Esophagus muscularis mucosa (tissue), 4 donors: ENCODE data around the gene MAP6. TPM values are rescaled to one million over a fixed set of nuclear protein-coding genes. Genes with fewer than 3 reads are reported as not detected.
"Not testable (repeated sequence)": the region's sequence is repeated elsewhere in the genome, so short reads cannot be mapped to it uniquely, and the experiment has no call there.

ENCODE experiments used
- DNase-seq: peaks from one replicate; pipeline ENCODE4 v3.0.0-alpha.2; 2017; ENCODE audit errors: extremely low spot score
- H3K27ac ChIP-seq, 4 donors: fragments of 200-600 bp; sonication (generic); replicated peaks in 1 of 4; 1 replicate in 3 of 4; 2 replicates in 1 of 4; pipeline ENCODE4 v1.5.1; 2016 to 2019; ENCODE audit warnings: mild to moderate bottlenecking in 1 of 4
- H3K27me3 ChIP-seq, 4 donors: fragments of 200-600 bp; sonication (generic); one replicate each; pipeline versions ENCODE4 v1.5.1 to v1.6.0; 2016 to 2019
- H3K36me3 ChIP-seq, 4 donors: fragments of 200-600 bp; sonication (generic); one replicate each; pipeline ENCODE4 v1.5.1; 2016 to 2019
- H3K4me1 ChIP-seq, 4 donors: fragments of 200-600 bp; sonication (generic); one replicate each; pipeline ENCODE4 v1.5.1; 2016 to 2019
- H3K4me3 ChIP-seq, 4 donors: fragments of 200-600 bp; sonication (generic); 1 replicate in 2 of 4; 2 replicates in 2 of 4; pipeline ENCODE4 v1.5.1; 2016 to 2019; ENCODE audit warnings: mild to moderate bottlenecking in 4 of 4, moderate library complexity in 1 of 4
- H3K9me3 ChIP-seq, 4 donors: fragments of 200-600 bp; sonication (generic); 1 replicate in 3 of 4; 2 replicates in 1 of 4; pipeline ENCODE4 v1.5.1; 2016 to 2019
- EP300 ChIP-seq: sonication (generic); formaldehyde crosslinking; IDR thresholded peaks from one replicate; pipeline ENCODE4 v1.6.1; 2017; ENCODE audit warnings: antibody characterized with exemption
- POLR2A ChIP-seq: fragments of 450-650 bp; IDR thresholded peaks from one replicate; pipeline ENCODE4 v1.6.1; 2017; ENCODE audit warnings: antibody characterized with exemption, moderate library complexity, mild to moderate bottlenecking, low read depth
- POLR2AphosphoS5 ChIP-seq, 2 donors: sonication (generic); formaldehyde crosslinking; IDR thresholded peaks; one replicate each; pipeline ENCODE4 v1.6.1; 2017; ENCODE audit warnings: antibody characterized with exemption in 2 of 2
- WGBS: methylation state at CpG from one replicate; pipeline ENCODE4 v1.1.5; 2018; 5-methylcytosine and 5-hydroxymethylcytosine counted together
- intact Hi-C: fragments of 100-400 bp; cut with DNase I; formaldehyde crosslinking; loops from one replicate; pipeline ENCODE4 v1.15.1; 2023
- total RNA-seq, 4 donors: library from RNA; depleted of rRNA; stranded (reverse); fragments of >200 nt; gene quantifications; one replicate each; pipeline versions ENCODE4 v1.1.0 to v1.2.1, GENCODE V29; 2016
- TF ChIP-seq, protein P1 (sequence below), 3 experiments: fragments of 200-600 bp in 2 of 3; fragments of 450-650 bp in 1 of 3; sonication (generic) in 2 of 3; IDR thresholded peaks; one replicate each; pipeline ENCODE4 v1.5.1; 2017 to 2019; ENCODE audit warnings: antibody characterized with exemption in 3 of 3, mild to moderate bottlenecking in 2 of 3, moderate library complexity in 1 of 3

MAP6 gene
- total RNA-seq, 4 donors from 2014 or later: 20.7 to 43.8 (median 30.5) TPM

DNA sequence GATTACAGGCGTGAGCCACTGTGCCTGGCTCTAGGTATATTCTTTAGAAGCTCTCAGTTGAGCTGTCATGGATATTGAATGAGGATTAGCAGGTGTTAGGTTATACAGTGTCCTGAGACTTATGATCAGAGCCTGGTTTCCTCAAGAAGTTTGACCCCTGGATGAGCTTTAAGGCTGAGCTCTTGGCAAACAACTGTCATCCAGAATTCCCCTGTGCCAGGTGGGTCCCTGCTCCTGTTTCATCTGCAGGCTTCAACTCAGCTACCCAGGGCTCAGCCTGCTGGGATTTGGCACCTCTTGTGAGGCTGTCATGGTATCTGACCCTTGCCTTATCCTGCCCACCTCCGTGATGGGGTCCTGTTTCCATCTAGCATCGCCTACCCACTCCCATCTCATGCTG, 82.4 kb downstream of the MAP6 start:
- no peaks in the 10 kb centered on the region for H3K36me3 ChIP-seq
- WGBS: 97% methylated on average over 3 of the region's 3 CpGs
- no peak overlapping the region for H3K4me3 ChIP-seq
- DNase-seq: no peak
- H3K27me3 ChIP-seq: no peaks in the 10 kb centered on the region
- intact Hi-C loops: no loop called here
- TF ChIP-seq POLR2AphosphoS5 (IDR thresholded peaks at IDR 0.05) (no peak), POLR2A (no peak), EP300 (no peak)
- TF ChIP-seq, protein P1, sequence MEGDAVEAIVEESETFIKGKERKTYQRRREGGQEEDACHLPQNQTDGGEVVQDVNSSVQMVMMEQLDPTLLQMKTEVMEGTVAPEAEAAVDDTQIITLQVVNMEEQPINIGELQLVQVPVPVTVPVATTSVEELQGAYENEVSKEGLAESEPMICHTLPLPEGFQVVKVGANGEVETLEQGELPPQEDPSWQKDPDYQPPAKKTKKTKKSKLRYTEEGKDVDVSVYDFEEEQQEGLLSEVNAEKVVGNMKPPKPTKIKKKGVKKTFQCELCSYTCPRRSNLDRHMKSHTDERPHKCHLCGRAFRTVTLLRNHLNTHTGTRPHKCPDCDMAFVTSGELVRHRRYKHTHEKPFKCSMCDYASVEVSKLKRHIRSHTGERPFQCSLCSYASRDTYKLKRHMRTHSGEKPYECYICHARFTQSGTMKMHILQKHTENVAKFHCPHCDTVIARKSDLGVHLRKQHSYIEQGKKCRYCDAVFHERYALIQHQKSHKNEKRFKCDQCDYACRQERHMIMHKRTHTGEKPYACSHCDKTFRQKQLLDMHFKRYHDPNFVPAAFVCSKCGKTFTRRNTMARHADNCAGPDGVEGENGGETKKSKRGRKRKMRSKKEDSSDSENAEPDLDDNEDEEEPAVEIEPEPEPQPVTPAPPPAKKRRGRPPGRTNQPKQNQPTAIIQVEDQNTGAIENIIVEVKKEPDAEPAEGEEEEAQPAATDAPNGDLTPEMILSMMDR (IDR thresholded peaks at IDR 0.05): no peak
- H3K9me3 ChIP-seq: no peaks in the 10 kb centered on the region
- H3K4me1 ChIP-seq: peaks cover 19 to 33% (median 26%) of the 10 kb centered on the region in 4 donors
- H3K27ac ChIP-seq: no peak overlapping the region

DNA sequence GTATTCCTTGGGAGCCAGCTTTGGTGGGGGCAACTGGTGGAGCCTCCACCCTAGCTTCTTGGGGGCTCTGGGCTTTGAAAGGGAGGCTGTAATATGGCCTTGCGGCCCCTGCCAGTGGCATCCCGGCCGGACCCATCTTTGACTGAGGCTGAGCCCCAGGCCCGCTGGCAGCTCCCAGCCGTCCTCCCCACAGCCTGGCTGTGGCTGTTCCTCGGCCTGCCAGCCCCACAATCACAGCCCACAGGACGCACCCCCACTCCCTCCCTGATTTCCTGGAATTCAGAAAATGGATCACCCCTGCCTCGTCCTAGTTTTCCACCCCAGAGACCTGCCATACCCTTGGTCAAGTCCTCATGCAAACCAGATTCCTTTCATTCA, 83.6 kb downstream of the MAP6 start:
- H3K27ac ChIP-seq: peak overlapping the region in 3 of 4 donors; percentile 92 to 98 (median 98)

DNA sequence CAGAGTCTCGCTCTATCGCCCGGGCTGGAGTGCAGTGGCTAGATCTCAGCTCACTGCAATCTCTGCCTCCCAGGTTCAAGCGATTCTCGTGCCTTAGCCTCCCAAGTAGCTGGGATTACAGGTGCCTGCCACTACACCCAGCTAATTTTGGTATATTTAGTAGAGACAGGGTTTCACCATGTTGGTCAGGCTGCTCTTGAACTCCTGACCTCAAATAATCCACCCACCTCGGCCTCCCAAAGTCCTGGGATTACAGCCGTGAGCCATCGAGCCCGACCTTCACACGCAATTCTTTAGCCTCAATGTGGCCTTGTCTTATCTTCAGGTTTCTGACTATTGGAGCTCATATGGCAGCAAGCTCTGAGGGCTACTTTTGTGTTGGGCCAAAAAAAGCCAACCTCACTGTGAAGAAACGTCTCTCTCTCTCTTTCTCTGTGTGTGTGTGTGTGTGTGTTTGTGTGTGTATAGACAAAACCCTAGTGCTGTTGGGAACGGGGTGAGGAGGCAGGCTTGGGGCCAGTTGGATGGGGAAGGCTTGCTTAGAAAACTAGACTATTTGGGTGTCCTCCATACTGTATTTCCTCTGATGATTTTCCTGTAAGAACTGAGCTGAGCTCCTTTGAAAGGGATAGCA, 84.1 kb downstream of the MAP6 start:
- 83% methylated on average over 12 of the region's 12 CpGs for WGBS
- peaks cover 19 to 33% (median 26%) of the 10 kb centered on the region in 4 donors for H3K4me1 ChIP-seq
- not testable (repeated sequence) for DNase-seq, H3K36me3 ChIP-seq, H3K4me3 ChIP-seq, H3K27me3 ChIP-seq, H3K9me3 ChIP-seq
- peak overlapping the region; percentile 92 to 98 (median 98) for H3K27ac ChIP-seq
- intact Hi-C loops: loop anchor here (2.0 kb wide), 1 partner anchor 84 kb away; the partner anchor contains the start of gene MAP6

More for the DNA sequence above, 83.6 kb downstream of the MAP6 start:
- DNase-seq: no peak
- Histone ChIP-seq H3K27me3 (no peaks in the 10 kb centered on the region), H3K4me1 (peaks cover 19 to 33% (median 26%) of the 10 kb centered on the region in 4 donors), H3K4me3 (no peak overlapping the region), H3K36me3 (no peaks in the 10 kb centered on the region), H3K9me3 (no peaks in the 10 kb centered on the region)
- no peak for TF ChIP-seq POLR2AphosphoS5 (IDR thresholded peaks at IDR 0.05)
- TF ChIP-seq, protein P1 (IDR thresholded peaks at IDR 0.05): no peak
- TF ChIP-seq POLR2A: no peak
- TF ChIP-seq EP300: no peak
- WGBS: 74% methylated on average over 8 of the region's 8 CpGs
- intact Hi-C loops: loop anchor here (2.0 kb wide), 1 partner anchor 84 kb away; the partner anchor contains the start of gene MAP6

DNA sequence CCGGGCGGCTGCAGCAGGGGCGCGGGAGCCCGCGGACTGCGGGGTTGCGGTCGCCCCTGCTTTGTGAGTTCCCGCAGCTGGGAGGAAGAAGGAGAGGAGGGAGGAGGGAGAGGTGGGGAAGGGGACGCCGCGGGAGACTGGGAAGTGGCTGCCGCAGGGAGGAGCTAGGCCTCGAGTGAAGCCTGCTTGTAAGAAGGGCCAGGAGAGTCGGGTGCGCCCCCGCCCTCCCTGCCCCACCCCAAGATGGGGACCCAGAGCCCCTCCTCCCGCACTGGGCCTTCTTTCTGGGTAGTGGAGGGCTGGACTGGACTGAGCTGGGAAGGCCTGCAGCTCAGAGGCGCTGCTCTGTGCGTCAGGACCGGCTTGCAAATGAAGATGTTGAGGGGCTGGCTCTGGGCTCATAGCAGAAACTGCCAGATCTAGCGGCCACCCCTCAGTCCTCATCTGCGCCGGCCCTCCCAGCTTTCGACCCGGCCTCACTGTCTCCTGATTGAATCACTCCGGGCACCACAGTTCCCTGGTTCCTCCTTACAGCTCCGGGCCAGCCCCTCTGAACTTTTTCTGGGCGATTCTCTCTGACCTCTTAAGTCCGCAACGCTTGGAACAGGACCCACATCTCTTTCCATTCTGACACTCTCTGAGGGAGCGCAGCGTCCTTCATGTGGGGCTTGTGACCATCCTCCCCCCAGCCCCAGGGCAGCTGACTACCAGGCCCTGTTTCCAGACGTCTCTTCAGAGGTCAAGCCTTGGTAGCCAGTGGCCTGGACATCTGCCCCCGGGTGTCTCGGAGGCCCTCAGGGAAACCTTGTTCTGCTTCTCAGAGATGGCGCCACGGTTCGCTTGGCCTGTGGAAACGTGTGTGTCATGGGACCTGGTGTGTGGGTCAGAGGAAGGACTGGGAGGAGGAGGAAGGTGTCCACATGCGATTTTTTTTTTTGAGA, 84.8 kb downstream of the MAP6 start:
- intact Hi-C loops: loop anchor here (2.0 kb wide), 1 partner anchor 85 kb away; the partner anchor contains the start of gene MAP6
- peak overlapping the region; percentile 69 to 84 (median 80) for H3K4me3 ChIP-seq
- no peaks in the 10 kb centered on the region for H3K36me3 ChIP-seq
- DNase-seq: no peak
- no peaks in the 10 kb centered on the region for H3K9me3 ChIP-seq
- TF ChIP-seq, protein P1 (IDR thresholded peaks at IDR 0.05): peak in 1 of 3 experiments; percentile 6
- TF ChIP-seq POLR2A: no peak
- peak; percentile 23 to 32 for TF ChIP-seq POLR2AphosphoS5 (IDR thresholded peaks at IDR 0.05)
- no peak for TF ChIP-seq EP300
- H3K27ac ChIP-seq: peak overlapping the region; percentile 92 to 98 (median 98)
- H3K27me3 ChIP-seq: no peaks in the 10 kb centered on the region
- H3K4me1 ChIP-seq: peaks cover 19 to 33% (median 26%) of the 10 kb centered on the region in 4 donors
- WGBS: 17% methylated on average over 26 of the region's 42 CpGs
